ENCODE results near the gene SLC25A28. TPM values are rescaled to one million over a fixed set of nuclear protein-coding genes. Genes with fewer than 3 reads are reported as not detected.
"Not testable (repeated sequence)": the region's sequence is repeated elsewhere in the genome, so short reads cannot be mapped to it uniquely, and the experiment has no call there.

SLC25A28 gene
- total RNA-seq, 1 donor from 2014 or later = 53.3 TPM

- DNase-seq (ENCODE audit: low spot score); H3K4me3 Mint-ChIP-seq; H3K36me3 Mint-ChIP-seq (ENCODE audit: low read depth); H3K27ac Mint-ChIP-seq; H3K27me3 Mint-ChIP-seq (ENCODE audit: insufficient read depth); intact Hi-C loops (cut with micrococcal nuclease); H3K4me1 Mint-ChIP-seq (ENCODE audit: low read depth); H3K9me3 Mint-ChIP-seq: not testable (repeated sequence)
Measured at GRCh38 chr10:99596708-99597107, 23.5 kb downstream of the SLC25A28 start.

- intact Hi-C loops (cut with micrococcal nuclease) = no loop called here
- H3K36me3 Mint-ChIP-seq (ENCODE audit: low read depth) = no peaks in the 10 kb centered on the region
- no peak overlapping the region for H3K27ac Mint-ChIP-seq
Measured at GRCh38 chr10:99595770-99596465, 24.3 kb downstream of the SLC25A28 start.

GRCh38 chr10:99595236-99595635 lies 25.0 kb downstream of the SLC25A28 start:
- peaks cover 4% of the 10 kb centered on the region for H3K27me3 Mint-ChIP-seq (ENCODE audit: insufficient read depth)

More at GRCh38 chr10:99595770-99596465, 24.3 kb downstream of the SLC25A28 start:
- Mint-ChIP-seq H3K4me3 (no peak overlapping the region), H3K9me3 (no peaks in the 10 kb centered on the region), H3K4me1 (ENCODE audit: low read depth) (no peaks in the 10 kb centered on the region), H3K27me3 (ENCODE audit: insufficient read depth) (peaks cover 4% of the 10 kb centered on the region)
- no peak for DNase-seq (ENCODE audit: low spot score)

GRCh38 chr10:99593312-99593711 lies 26.9 kb downstream of the SLC25A28 start:
- intact Hi-C loops (cut with micrococcal nuclease) = no loop called here

More at GRCh38 chr10:99595236-99595635, 25.0 kb downstream of the SLC25A28 start:
- no peak for DNase-seq (ENCODE audit: low spot score)
- H3K4me3 Mint-ChIP-seq = no peak overlapping the region
- no peaks in the 10 kb centered on the region for H3K9me3 Mint-ChIP-seq
- H3K4me1 Mint-ChIP-seq (ENCODE audit: low read depth) = no peaks in the 10 kb centered on the region
- no peaks in the 10 kb centered on the region for H3K36me3 Mint-ChIP-seq (ENCODE audit: low read depth)
- H3K27ac Mint-ChIP-seq = no peak overlapping the region
- intact Hi-C loops (cut with micrococcal nuclease) = no loop called here

GRCh38 chr10:99590799-99591198 lies 29.4 kb downstream of the SLC25A28 start:
- H3K4me3 Mint-ChIP-seq = no peak overlapping the region
- no peak overlapping the region for H3K27ac Mint-ChIP-seq
- no peaks in the 10 kb centered on the region for H3K9me3 Mint-ChIP-seq
- H3K4me1 Mint-ChIP-seq (ENCODE audit: low read depth) = no peaks in the 10 kb centered on the region
- no peak for DNase-seq (ENCODE audit: low spot score)
- no peaks in the 10 kb centered on the region for H3K36me3 Mint-ChIP-seq (ENCODE audit: low read depth)
- intact Hi-C loops (cut with micrococcal nuclease) = no loop called here
- H3K27me3 Mint-ChIP-seq (ENCODE audit: insufficient read depth) = peaks cover 6% of the 10 kb centered on the region

More at GRCh38 chr10:99593312-99593711, 26.9 kb downstream of the SLC25A28 start:
- Mint-ChIP-seq H3K4me1 (ENCODE audit: low read depth) (no peaks in the 10 kb centered on the region), H3K9me3 (no peaks in the 10 kb centered on the region), H3K4me3 (no peak overlapping the region), H3K36me3 (ENCODE audit: low read depth) (no peaks in the 10 kb centered on the region), H3K27me3 (ENCODE audit: insufficient read depth) (no peaks in the 10 kb centered on the region), H3K27ac (no peak overlapping the region)
- no peak for DNase-seq (ENCODE audit: low spot score)

- Mint-ChIP-seq H3K27me3 (ENCODE audit: insufficient read depth) (peaks cover 21% of the 10 kb centered on the region), H3K4me1 (ENCODE audit: low read depth) (no peaks in the 10 kb centered on the region), H3K4me3 (no peak overlapping the region), H3K36me3 (ENCODE audit: low read depth) (no peaks in the 10 kb centered on the region), H3K9me3 (no peaks in the 10 kb centered on the region), H3K27ac (no peak overlapping the region)
- DNase-seq (ENCODE audit: low spot score) = no peak
- intact Hi-C loops (cut with micrococcal nuclease) = no loop called here
Measured at GRCh38 chr10:99583687-99584086, 36.6 kb downstream of the SLC25A28 start.

- DNase-seq (ENCODE audit: low spot score) = no peak
- no peak overlapping the region for H3K27ac Mint-ChIP-seq
- peaks cover 22% of the 10 kb centered on the region for H3K27me3 Mint-ChIP-seq (ENCODE audit: insufficient read depth)
- H3K4me1 Mint-ChIP-seq (ENCODE audit: low read depth) = no peaks in the 10 kb centered on the region
- no peaks in the 10 kb centered on the region for H3K9me3 Mint-ChIP-seq
- no peaks in the 10 kb centered on the region for H3K36me3 Mint-ChIP-seq (ENCODE audit: low read depth)
- intact Hi-C loops (cut with micrococcal nuclease) = no loop called here
- H3K4me3 Mint-ChIP-seq = no peak overlapping the region
Measured at GRCh38 chr10:99582255-99582770, 37.9 kb downstream of the SLC25A28 start.

GRCh38 chr10:99579971-99580370 lies 40.3 kb downstream of the SLC25A28 start:
- intact Hi-C loops (cut with micrococcal nuclease) = no loop called here
- no peak overlapping the region for H3K27ac Mint-ChIP-seq
- DNase-seq (ENCODE audit: low spot score) = no peak
- H3K9me3 Mint-ChIP-seq = no peaks in the 10 kb centered on the region
- H3K36me3 Mint-ChIP-seq (ENCODE audit: low read depth) = no peaks in the 10 kb centered on the region
- H3K27me3 Mint-ChIP-seq (ENCODE audit: insufficient read depth) = peaks cover 14% of the 10 kb centered on the region
- no peak overlapping the region for H3K4me3 Mint-ChIP-seq
- H3K4me1 Mint-ChIP-seq (ENCODE audit: low read depth) = no peaks in the 10 kb centered on the region

GRCh38 chr10:99573790-99574189 lies 46.4 kb downstream of the SLC25A28 start:
- H3K27ac Mint-ChIP-seq = no peak overlapping the region
- H3K4me1 Mint-ChIP-seq (ENCODE audit: low read depth) = no peaks in the 10 kb centered on the region
- H3K9me3 Mint-ChIP-seq = no peaks in the 10 kb centered on the region
- intact Hi-C loops (cut with micrococcal nuclease) = no loop called here
- no peaks in the 10 kb centered on the region for H3K36me3 Mint-ChIP-seq (ENCODE audit: low read depth)
- no peak for DNase-seq (ENCODE audit: low spot score)
- H3K4me3 Mint-ChIP-seq = no peak overlapping the region
- H3K27me3 Mint-ChIP-seq (ENCODE audit: insufficient read depth) = peaks cover 13% of the 10 kb centered on the region

- H3K27me3 Mint-ChIP-seq (ENCODE audit: insufficient read depth) = peaks cover 14% of the 10 kb centered on the region
- intact Hi-C loops (cut with micrococcal nuclease) = no loop called here
Measured at GRCh38 chr10:99571816-99572215, 48.4 kb downstream of the SLC25A28 start.

GRCh38 chr10:99569961-99570360 lies 50.3 kb downstream of the SLC25A28 start:
- no peaks in the 10 kb centered on the region for H3K4me1 Mint-ChIP-seq (ENCODE audit: low read depth)

More at GRCh38 chr10:99571816-99572215, 48.4 kb downstream of the SLC25A28 start:
- Mint-ChIP-seq H3K9me3 (no peaks in the 10 kb centered on the region), H3K36me3 (ENCODE audit: low read depth) (no peaks in the 10 kb centered on the region), H3K4me1 (ENCODE audit: low read depth) (no peaks in the 10 kb centered on the region), H3K27ac (no peak overlapping the region), H3K4me3 (no peak overlapping the region)
- no peak for DNase-seq (ENCODE audit: low spot score)

GRCh38 chr10:99569253-99569939 lies 50.8 kb downstream of the SLC25A28 start:
- H3K27me3 Mint-ChIP-seq (ENCODE audit: insufficient read depth) = peaks cover 20% of the 10 kb centered on the region
- no peaks in the 10 kb centered on the region for H3K36me3 Mint-ChIP-seq (ENCODE audit: low read depth)
- DNase-seq (ENCODE audit: low spot score) = no peak
- H3K4me3 Mint-ChIP-seq = no peak overlapping the region
- no peaks in the 10 kb centered on the region for H3K4me1 Mint-ChIP-seq (ENCODE audit: low read depth)
- no peaks in the 10 kb centered on the region for H3K9me3 Mint-ChIP-seq
- no peak overlapping the region for H3K27ac Mint-ChIP-seq
- intact Hi-C loops (cut with micrococcal nuclease) = no loop called here

More at GRCh38 chr10:99569961-99570360, 50.3 kb downstream of the SLC25A28 start:
- Mint-ChIP-seq H3K27ac (no peak overlapping the region), H3K4me3 (no peak overlapping the region), H3K36me3 (ENCODE audit: low read depth) (no peaks in the 10 kb centered on the region), H3K27me3 (ENCODE audit: insufficient read depth) (peaks cover 22% of the 10 kb centered on the region), H3K9me3 (no peaks in the 10 kb centered on the region)
- intact Hi-C loops (cut with micrococcal nuclease) = no loop called here
- no peak for DNase-seq (ENCODE audit: low spot score)

GRCh38 chr10:99565166-99565565 lies 55.1 kb downstream of the SLC25A28 start:
- Mint-ChIP-seq H3K9me3 (no peaks in the 10 kb centered on the region), H3K36me3 (ENCODE audit: low read depth) (no peaks in the 10 kb centered on the region), H3K27me3 (ENCODE audit: insufficient read depth) (peaks cover 28% of the 10 kb centered on the region), H3K27ac (no peak overlapping the region), H3K4me1 (ENCODE audit: low read depth) (no peaks in the 10 kb centered on the region), H3K4me3 (no peak overlapping the region)
- DNase-seq (ENCODE audit: low spot score) = no peak
- intact Hi-C loops (cut with micrococcal nuclease) = no loop called here

Measured in activated T-helper 1 cell treated with anti-CD3 and anti-CD28 coated beads, Interleukin-12 subunit alpha, Interleukin-12 subunit beta, Interleukin-2, Interleukin-4 antibody, amounts not matched to agents 30 ng/mL and 10 ng/mL and 1 ng/mL, durations not matched to agents 14 hours and 24 hours and 36 hours (primary cell).